ENCODE results near the gene RPS27L. TPM values are rescaled to one million over a fixed set of nuclear protein-coding genes. Genes with fewer than 3 reads are reported as not detected.

RPS27L gene
- total and polyA plus RNA-seq, 4 donors = 9.8 to 184 (median 40.7) TPM

- 77% methylated on average over 3 of the region's 3 CpGs for WGBS
- Histone ChIP-seq H3K4me1 (ENCODE audit: control insufficient read depth in 4 of 4, insufficient read depth in 4 of 4, low read length in 3 of 4) (peaks cover 0 to 14% (median 2%) of the 10 kb centered on the region in 4 donors), H3K27ac (ENCODE audit: low read depth in 1 of 2, low read length in 2 of 2) (no peak overlapping the region)
These were observed 1.8 kb downstream of the RPS27L start for GRCh38 chr15:63155486-63155885.

More at GRCh38 chr15:63155486-63155885, 1.8 kb downstream of the RPS27L start:
- Histone ChIP-seq H3K9ac (ENCODE audit: low read depth in 1 of 2, low read length in 2 of 2) (no peak overlapping the region), H3K27me3 (ENCODE audit: control insufficient read depth in 4 of 4, insufficient read depth in 4 of 4, low read length in 3 of 4) (no peaks in the 10 kb centered on the region), H3K9me3 (ENCODE audit: control insufficient read depth in 4 of 4, low read length in 3 of 4) (no peaks in the 10 kb centered on the region), H3K36me3 (ENCODE audit: control insufficient read depth in 4 of 4, insufficient read depth in 3 of 4, low read depth in 1 of 4, low read length in 3 of 4) (peaks cover 6 to 10% (median 7%) of the 10 kb centered on the region in 4 donors), H3K4me3 (ENCODE audit: low read depth in 1 of 3, low read length in 3 of 3) (no peak overlapping the region)
- TF ChIP-seq EGR1 (IDR thresholded peaks at IDR 0.05; ENCODE audit: low read depth in 2 of 2) (no peak), RAD21 (IDR thresholded peaks at IDR 0.05) (no peak), RXRA (IDR thresholded peaks at IDR 0.05) (no peak), REST (IDR thresholded peaks at IDR 0.05) (no peak), YY1 (IDR thresholded peaks at IDR 0.05) (no peak), ZBTB33 (IDR thresholded peaks at IDR 0.05) (no peak), JUND (IDR thresholded peaks at IDR 0.05) (no peak), HNF4G (IDR thresholded peaks at IDR 0.05) (no peak), TAF1 (conservative IDR thresholded peaks at IDR 0.05) (no peak), ATF3 (IDR thresholded peaks at IDR 0.05) (no peak), CTCF (IDR thresholded peaks at IDR 0.05; ENCODE audit: low read depth, low read length, missing input control) (no peak), NR2F2 (IDR thresholded peaks at IDR 0.05) (no peak), SP1 (IDR thresholded peaks at IDR 0.05) (no peak), FOXA2 (IDR thresholded peaks at IDR 0.05) (no peak), FOXA1 (IDR thresholded peaks at IDR 0.05) (no peak)
- no peak for DNase-seq (ENCODE audit: low spot score)
